Trophoblast cell (in vitro differentiated cells and primary cell): ENCODE data around the gene EVC2.

Experiments used
- DNase-seq, 2 donors: peaks; one replicate each; pipeline ENCODE4 v3.0.0-alpha.2; 2016
- H2AFZ ChIP-seq: 2 replicates; pipeline ENCODE4 v1.6.1; 2013; ENCODE audit warnings: low read length, moderate library complexity, mild to moderate bottlenecking; ENCODE audit not compliant: insufficient read depth, poor library complexity
- H2AK5ac ChIP-seq: 2 replicates; pipeline ENCODE4 v1.6.1; 2013; ENCODE audit warnings: mild to moderate bottlenecking, low read length
- H2BK120ac ChIP-seq: 2 replicates; pipeline ENCODE4 v1.6.1; 2013; ENCODE audit warnings: low read length, mild to moderate bottlenecking, moderate library complexity; ENCODE audit not compliant: insufficient read depth, poor library complexity
- H2BK12ac ChIP-seq: 2 replicates; pipeline ENCODE4 v1.6.1; 2013; ENCODE audit warnings: mild to moderate bottlenecking, low read length, moderate library complexity
- H2BK5ac ChIP-seq: 2 replicates; pipeline ENCODE4 v1.6.1; 2013; ENCODE audit warnings: low read length, low read depth, moderate library complexity, mild to moderate bottlenecking; ENCODE audit not compliant: poor library complexity
- H3K14ac ChIP-seq: 2 replicates; pipeline ENCODE4 v1.6.1; 2013; ENCODE audit warnings: mild to moderate bottlenecking, low read length
- H3K18ac ChIP-seq: 2 replicates; pipeline ENCODE4 v1.6.1; 2013; ENCODE audit warnings: mild to moderate bottlenecking, low read length
- H3K23ac ChIP-seq: 2 replicates; pipeline ENCODE4 v1.6.1; 2013; ENCODE audit warnings: low read length
- H3K27ac ChIP-seq: 2 replicates; pipeline ENCODE4 v1.5.1; 2013; ENCODE audit warnings: low read depth, mild to moderate bottlenecking, inconsistent platforms, low read length, moderate library complexity
- H3K27me3 ChIP-seq: 2 replicates; pipeline ENCODE4 v1.6.1; 2013; ENCODE audit warnings: inconsistent platforms, mild to moderate bottlenecking, low read length, moderate library complexity; ENCODE audit not compliant: insufficient read depth
- H3K36me3 ChIP-seq, 2 experiments: 1 replicate in 1 of 2; 2 replicates in 1 of 2; pipeline ENCODE4 v1.6.1; 2013; ENCODE audit warnings: low read length in 2 of 2, mild to moderate bottlenecking in 2 of 2, moderate library complexity in 1 of 2; ENCODE audit not compliant: insufficient read depth in 2 of 2, control insufficient read depth in 1 of 2
- H3K4ac ChIP-seq: 2 replicates; pipeline ENCODE4 v1.6.1; 2013; ENCODE audit warnings: low read depth, mild to moderate bottlenecking, low read length, moderate library complexity
- H3K4me1 ChIP-seq, 2 experiments: 1 replicate in 1 of 2; 2 replicates in 1 of 2; pipeline ENCODE4 v1.6.1; 2013; ENCODE audit warnings: low read length in 2 of 2, mild to moderate bottlenecking in 2 of 2, moderate library complexity in 1 of 2; ENCODE audit not compliant: insufficient read depth in 2 of 2, control insufficient read depth in 1 of 2
- H3K4me2 ChIP-seq: 2 replicates; pipeline ENCODE4 v1.6.1; 2013; ENCODE audit warnings: inconsistent platforms, mild to moderate bottlenecking, low read length, moderate library complexity
- H3K4me3 ChIP-seq: 2 replicates; pipeline ENCODE4 v1.5.1; 2013; ENCODE audit warnings: mild to moderate bottlenecking, low read depth, low read length, inconsistent platforms
- H3K79me1 ChIP-seq: one replicate; pipeline ENCODE4 v1.6.1; 2013; ENCODE audit warnings: low read length
- H3K79me2 ChIP-seq: 2 replicates; pipeline ENCODE4 v1.6.1; 2013; ENCODE audit warnings: low read length, mild to moderate bottlenecking; ENCODE audit not compliant: control insufficient read depth, insufficient read depth, poor library complexity
- H3K9ac ChIP-seq: 2 replicates; pipeline ENCODE4 v1.6.1; 2013; ENCODE audit warnings: mild to moderate bottlenecking, low read length
- H3K9me3 ChIP-seq: 2 replicates; pipeline ENCODE4 v1.6.1; 2013; ENCODE audit warnings: low read depth, mild to moderate bottlenecking, control low read depth, inconsistent platforms, low read length; ENCODE audit not compliant: insufficient read depth
- H4K12ac ChIP-seq: 2 replicates; pipeline ENCODE4 v1.6.1; 2013; ENCODE audit warnings: low read depth, mild to moderate bottlenecking, low read length, moderate library complexity
- H4K8ac ChIP-seq: 2 replicates; pipeline ENCODE4 v1.6.1; 2013; ENCODE audit warnings: low read depth, mild to moderate bottlenecking, low read length, moderate library complexity
- H4K91ac ChIP-seq: one replicate; pipeline ENCODE4 v1.6.1; 2013; ENCODE audit warnings: low read depth, mild to moderate bottlenecking, low read length, moderate library complexity
- WGBS: extraction: QIAGEN DNeasy Blood & Tissue Kit; methylation state at CpG from one replicate; pipeline ENCODE4 v1.1.7; 2013; ENCODE audit warnings: missing lambda C conversion rate; ENCODE audit not compliant: insufficient read length, insufficient coverage; ENCODE audit errors: extremely low coverage; 5-methylcytosine and 5-hydroxymethylcytosine counted together

EVC2 gene

DNA sequence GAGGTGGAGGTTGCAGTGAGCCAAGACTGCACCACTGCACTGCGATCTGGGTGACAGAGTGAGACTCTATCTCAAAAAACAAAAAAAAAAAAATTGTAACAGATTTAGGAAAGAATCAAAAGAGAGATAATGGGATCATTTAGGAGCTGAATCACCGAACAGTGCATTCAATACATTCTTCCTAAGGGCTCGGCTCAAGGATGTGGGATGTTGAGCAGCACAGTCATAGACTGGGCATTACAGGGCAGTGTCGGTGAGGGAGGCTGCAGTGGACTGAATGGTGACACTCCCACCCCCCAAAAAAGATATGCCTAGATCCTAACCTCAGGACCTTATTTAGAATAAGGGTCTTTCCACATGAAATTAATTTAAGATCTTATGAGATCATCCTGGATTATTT, 70.0 kb downstream of the EVC2 start:
- Histone ChIP-seq H3K9me3 (no peaks in the 10 kb centered on the region), H3K79me1 (no peaks in the 10 kb centered on the region), H2AFZ (no peak overlapping the region), H3K36me3 (peaks cover 2 to 12% of the 10 kb centered on the region in 2 experiments), H3K4me3 (no peak overlapping the region), H2BK120ac (no peak overlapping the region), H4K91ac (no peak overlapping the region), H2BK5ac (no peak overlapping the region), H3K4ac (no peak overlapping the region), H3K23ac (no peak overlapping the region), H3K79me2 (no peaks in the 10 kb centered on the region), H3K9ac (no peak overlapping the region), H2AK5ac (no peak overlapping the region), H2BK12ac (no peak overlapping the region), H4K12ac (no peak overlapping the region), H3K18ac (no peak overlapping the region), H3K27ac (no peak overlapping the region), H3K14ac (no peak overlapping the region), H3K4me1 (no peaks in the 10 kb centered on the region), H3K27me3 (no peaks in the 10 kb centered on the region), H3K4me2 (no peak overlapping the region), H4K8ac (no peak overlapping the region)
- WGBS: no CpG with 5 or more reads among the region's 4 CpGs
- peak; percentile 89 for DNase-seq

DNA sequence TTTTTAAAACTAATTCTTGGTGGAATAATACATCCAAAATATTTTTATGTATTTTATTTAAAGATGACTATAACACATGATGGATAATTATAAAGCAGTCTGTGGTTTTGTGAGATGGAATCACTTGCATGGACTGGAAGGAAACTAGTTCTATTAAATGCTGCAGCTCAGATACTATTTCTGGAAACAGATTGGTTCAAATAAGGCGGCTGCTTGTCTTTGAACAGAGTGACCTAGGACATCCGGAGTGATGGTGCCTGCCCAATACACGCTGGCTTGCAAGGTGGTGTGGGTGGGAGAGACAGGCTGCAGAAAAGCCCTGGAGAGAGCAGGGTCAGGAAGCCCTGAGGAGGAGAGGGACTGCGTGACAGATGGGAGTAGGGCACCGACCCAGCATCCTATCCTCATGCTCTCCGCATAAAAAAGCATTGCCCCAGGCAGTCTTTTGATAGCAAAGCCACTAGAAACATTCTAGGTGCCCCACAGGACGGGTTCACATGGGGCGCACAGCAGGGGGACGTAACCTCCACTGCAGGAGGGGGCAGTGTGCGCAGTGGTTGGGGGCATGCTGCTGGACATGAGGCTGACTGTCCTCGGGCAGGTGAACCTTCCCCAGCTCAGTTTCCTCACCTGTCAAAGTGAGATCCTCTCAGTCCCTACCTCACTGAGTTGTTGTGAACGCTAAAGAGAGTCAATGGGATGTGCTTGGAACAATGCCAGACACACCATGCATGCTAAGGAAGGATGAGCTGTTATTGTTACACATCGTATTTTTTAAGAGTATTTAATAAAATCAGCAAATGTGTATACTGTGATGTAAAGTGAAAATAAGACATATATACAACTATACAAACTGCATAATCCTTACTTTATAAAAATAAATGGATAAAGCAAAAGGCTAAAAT, 71.3 kb downstream of the EVC2 start:
- peaks cover 2 to 16% of the 10 kb centered on the region in 2 experiments for H3K36me3 ChIP-seq
- no peak overlapping the region for H3K4ac ChIP-seq
- no peak overlapping the region for H2AFZ ChIP-seq
- H3K27me3 ChIP-seq: no peaks in the 10 kb centered on the region
- H4K12ac ChIP-seq: no peak overlapping the region
- H3K14ac ChIP-seq: no peak overlapping the region
- H3K9ac ChIP-seq: no peak overlapping the region
- H3K4me2 ChIP-seq: no peak overlapping the region
- H2AK5ac ChIP-seq: no peak overlapping the region
- H3K18ac ChIP-seq: no peak overlapping the region
- H3K79me1 ChIP-seq: no peaks in the 10 kb centered on the region
- H3K4me3 ChIP-seq: no peak overlapping the region
- no peak overlapping the region for H4K91ac ChIP-seq
- no CpG with 5 or more reads among the region's 13 CpGs for WGBS
- no peak overlapping the region for H3K23ac ChIP-seq
- no peak for DNase-seq
- H2BK5ac ChIP-seq: no peak overlapping the region
- H3K27ac ChIP-seq: no peak overlapping the region
- H4K8ac ChIP-seq: no peak overlapping the region
- no peak overlapping the region for H2BK12ac ChIP-seq
- peaks cover 1% of the 10 kb centered on the region for H3K9me3 ChIP-seq
- H2BK120ac ChIP-seq: no peak overlapping the region
- no peaks in the 10 kb centered on the region for H3K79me2 ChIP-seq
- H3K4me1 ChIP-seq: no peaks in the 10 kb centered on the region

DNA sequence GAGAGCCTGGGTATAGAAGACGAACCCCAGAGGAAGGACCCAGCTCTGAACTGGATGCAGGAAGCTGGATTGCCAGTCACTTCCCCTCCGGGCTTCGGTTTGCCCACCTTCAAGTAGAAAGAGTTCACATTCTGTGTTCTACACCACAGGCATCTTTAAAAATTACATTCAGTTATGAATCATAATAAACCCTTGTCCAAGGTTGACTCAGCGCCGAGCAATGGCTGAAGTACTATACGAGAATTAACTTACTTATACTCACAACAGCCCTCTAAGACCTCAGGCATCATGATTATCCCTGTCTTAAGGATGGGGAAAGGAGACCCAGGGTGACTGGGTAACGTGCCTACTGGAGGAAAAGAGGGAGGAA, 72.5 kb downstream of the EVC2 start:
- H3K4me3 ChIP-seq: no peak overlapping the region
- no peaks in the 10 kb centered on the region for H3K4me1 ChIP-seq
- WGBS: no CpG with 5 or more reads among the region's 7 CpGs
- H3K9ac ChIP-seq: no peak overlapping the region
- no peak overlapping the region for H2AFZ ChIP-seq
- H3K4me2 ChIP-seq: no peak overlapping the region
- H3K14ac ChIP-seq: no peak overlapping the region
- no peak overlapping the region for H3K18ac ChIP-seq
- no peak overlapping the region for H3K27ac ChIP-seq
- H2BK12ac ChIP-seq: no peak overlapping the region
- H4K12ac ChIP-seq: no peak overlapping the region
- H3K27me3 ChIP-seq: no peaks in the 10 kb centered on the region
- H2BK120ac ChIP-seq: no peak overlapping the region
- no peak overlapping the region for H4K8ac ChIP-seq
- H3K9me3 ChIP-seq: peaks cover 3% of the 10 kb centered on the region
- H3K79me1 ChIP-seq: no peaks in the 10 kb centered on the region
- no peaks in the 10 kb centered on the region for H3K79me2 ChIP-seq
- no peak overlapping the region for H3K4ac ChIP-seq
- peaks cover 2 to 19% of the 10 kb centered on the region in 2 experiments for H3K36me3 ChIP-seq
- peak; percentile 62 to 76 for DNase-seq
- H2BK5ac ChIP-seq: no peak overlapping the region
- no peak overlapping the region for H3K23ac ChIP-seq
- H2AK5ac ChIP-seq: no peak overlapping the region
- no peak overlapping the region for H4K91ac ChIP-seq

DNA sequence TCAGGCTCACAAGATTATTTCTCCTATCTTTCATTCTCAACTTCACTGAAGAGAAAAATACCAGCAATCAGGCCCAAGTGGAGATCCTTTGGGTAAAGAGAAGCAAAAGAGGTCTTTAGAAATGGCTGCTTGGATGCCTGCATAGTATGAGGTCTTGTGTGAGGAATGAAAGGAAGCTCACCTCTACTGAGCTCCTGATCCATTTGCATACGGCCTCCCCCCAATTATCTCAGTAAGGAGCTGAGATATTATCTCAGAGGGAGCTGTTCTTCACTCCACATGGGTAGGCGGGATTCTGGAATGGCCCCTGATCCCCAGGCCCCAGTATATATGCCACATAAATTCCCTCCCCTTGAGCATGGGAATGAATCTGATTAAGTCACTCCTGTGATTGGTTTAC, 75.8 kb downstream of the EVC2 start:
- Histone ChIP-seq H2BK5ac (no peak overlapping the region), H3K27ac (no peak overlapping the region), H2BK120ac (no peak overlapping the region), H3K9me3 (peaks cover 3% of the 10 kb centered on the region), H3K4me2 (no peak overlapping the region), H4K91ac (no peak overlapping the region), H2AFZ (no peak overlapping the region), H3K79me2 (no peaks in the 10 kb centered on the region), H3K4me1 (no peaks in the 10 kb centered on the region), H3K36me3 (peaks cover 6 to 18% of the 10 kb centered on the region in 2 experiments), H3K79me1 (no peaks in the 10 kb centered on the region), H3K18ac (no peak overlapping the region), H3K23ac (no peak overlapping the region), H3K4ac (no peak overlapping the region), H3K27me3 (no peaks in the 10 kb centered on the region), H4K12ac (no peak overlapping the region), H2AK5ac (no peak overlapping the region), H3K9ac (no peak overlapping the region), H3K14ac (no peak overlapping the region), H3K4me3 (no peak overlapping the region), H4K8ac (no peak overlapping the region), H2BK12ac (no peak overlapping the region)
- DNase-seq: peak in 1 of 2 donors; percentile 28
- WGBS: no CpG with 5 or more reads among the region's 2 CpGs
